CD14-positive monocyte (primary cell): ENCODE data around the gene MIDN. TPM values are rescaled to one million over a fixed set of nuclear protein-coding genes. Genes with fewer than 3 reads are reported as not detected.

Experiments used
- DNase-seq, 3 donors: peaks; one replicate each; pipeline ENCODE4 v3.0.0-alpha.2; 2011 to 2022
- H2AFZ ChIP-seq: 2 replicates; pipeline ENCODE4 v1.6.0; 2012; ENCODE audit warnings: mild to moderate bottlenecking, low read depth, low read length, inconsistent platforms; ENCODE audit not compliant: insufficient read depth, poor library complexity, severe bottlenecking
- H3K27ac ChIP-seq, 2 donors: 1 replicate in 1 of 2; 2 replicates in 1 of 2; pipeline ENCODE4 v1.5.1; 2012 to 2013; ENCODE audit warnings: low read length in 2 of 2, control low read depth in 1 of 2, inconsistent platforms in 1 of 2, low read depth in 1 of 2, mild to moderate bottlenecking in 1 of 2
- H3K27me3 ChIP-seq, 2 donors: one replicate each; pipeline versions ENCODE4 v1.6.0 to v1.6.1; 2011 to 2013; ENCODE audit warnings: low read length in 2 of 2; ENCODE audit not compliant: control insufficient read depth in 2 of 2, insufficient read depth in 2 of 2
- H3K36me3 ChIP-seq, 2 donors: replicated peaks in 1 of 2; 1 replicate in 1 of 2; 2 replicates in 1 of 2; pipeline versions ENCODE4 v1.5.1 to v1.6.1; 2012 to 2013; ENCODE audit warnings: low read length in 2 of 2, control low read depth in 1 of 2, inconsistent platforms in 1 of 2, mild to moderate bottlenecking in 1 of 2; ENCODE audit not compliant: insufficient read depth in 2 of 2, control insufficient read depth in 1 of 2
- H3K4me1 ChIP-seq, 2 donors: 1 replicate in 1 of 2; 2 replicates in 1 of 2; pipeline versions ENCODE4 v1.5.1 to v1.6.1; 2012 to 2013; ENCODE audit warnings: low read length in 2 of 2, control low read depth in 1 of 2, inconsistent platforms in 1 of 2, mild to moderate bottlenecking in 1 of 2, moderate library complexity in 1 of 2; ENCODE audit not compliant: insufficient read depth in 2 of 2, control insufficient read depth in 1 of 2
- H3K4me2 ChIP-seq: replicated peaks from 2 replicates; pipeline ENCODE3; 2012; ENCODE audit warnings: low read length, moderate library complexity, mild to moderate bottlenecking; ENCODE audit not compliant: poor library complexity, severe bottlenecking; ENCODE audit errors: extremely low read depth
- H3K4me3 ChIP-seq, 3 experiments: fragments of 200-600 bp in 1 of 3; sonication (generic) in 1 of 3; replicated peaks in 1 of 3; 1 replicate in 2 of 3; 2 replicates in 1 of 3; pipeline ENCODE4 v1.5.1; 2011 to 2013; ENCODE audit warnings: low read length in 3 of 3, mild to moderate bottlenecking in 3 of 3, control low read depth in 2 of 3, low read depth in 2 of 3, inconsistent platforms in 1 of 3, moderate library complexity in 1 of 3
- H3K79me2 ChIP-seq: 2 replicates; pipeline ENCODE4 v1.6.0; 2012; ENCODE audit warnings: mild to moderate bottlenecking, control low read depth, inconsistent platforms, low read length, moderate library complexity; ENCODE audit not compliant: insufficient read depth
- H3K9ac ChIP-seq: 2 replicates; pipeline ENCODE4 v1.6.0; 2017; ENCODE audit warnings: low read length, mild to moderate bottlenecking; ENCODE audit not compliant: insufficient read depth, poor library complexity, severe bottlenecking
- H3K9me3 ChIP-seq, 2 donors: replicated peaks in 1 of 2; 1 replicate in 1 of 2; 2 replicates in 1 of 2; pipeline versions ENCODE4 v1.5.1 to v1.6.1; 2012 to 2013; ENCODE audit warnings: low read length in 2 of 2, control low read depth in 1 of 2; ENCODE audit not compliant: control insufficient read depth in 1 of 2, insufficient read depth in 1 of 2
- H4K20me1 ChIP-seq: 2 replicates; pipeline ENCODE4 v1.6.0; 2012; ENCODE audit warnings: mild to moderate bottlenecking, low read length, control low read depth, moderate library complexity; ENCODE audit not compliant: insufficient read depth
- H3K27ac Mint-ChIP-seq, 7 donors: one replicate each; pipeline ENCODE4 v1.8.0; 2020; ENCODE audit warnings: mild to moderate bottlenecking in 7 of 7, mixed read lengths in 7 of 7, moderate library complexity in 6 of 7, inconsistent platforms in 2 of 7
- H3K27me3 Mint-ChIP-seq, 3 donors: one replicate each; pipeline ENCODE4 v1.8.0; 2021 to 2022; ENCODE audit warnings: low read depth in 3 of 3, mild to moderate bottlenecking in 3 of 3, mixed read lengths in 3 of 3, moderate library complexity in 3 of 3, inconsistent platforms in 1 of 3
- H3K36me3 Mint-ChIP-seq, 2 donors: one replicate each; pipeline ENCODE4 v1.8.0; 2020; ENCODE audit warnings: mixed read lengths in 2 of 2, inconsistent platforms in 1 of 2, mild to moderate bottlenecking in 1 of 2
- H3K4me1 Mint-ChIP-seq: one replicate; pipeline ENCODE4 v1.8.0; 2020; ENCODE audit warnings: mild to moderate bottlenecking, mixed read lengths
- H3K4me3 Mint-ChIP-seq, 2 donors: one replicate each; pipeline ENCODE4 v1.8.0; 2020; ENCODE audit warnings: mild to moderate bottlenecking in 2 of 2, mixed read lengths in 2 of 2, moderate library complexity in 1 of 2
- H3K9me3 Mint-ChIP-seq, 7 donors: one replicate each; pipeline ENCODE4 v1.8.0; 2020 to 2022; ENCODE audit warnings: mixed read lengths in 7 of 7, mild to moderate bottlenecking in 6 of 7, moderate library complexity in 6 of 7, inconsistent platforms in 2 of 7
- WGBS: methylation state at CpG from one replicate; pipeline ENCODE4 v1.1.5; 2013; ENCODE audit warnings: missing lambda C conversion rate; ENCODE audit not compliant: insufficient coverage; 5-methylcytosine and 5-hydroxymethylcytosine counted together
- intact Hi-C, 2 donors: fragments of 100-400 bp; cut with micrococcal nuclease; formaldehyde crosslinking; loops; one replicate each; pipeline versions ENCODE4 v1.15.0 to v1.15.1; 2023
- polyA plus RNA-seq, 3 donors: library from polyadenylated mRNA; depleted of rRNA in 1 of 3; unstranded in 2 of 3; stranded (reverse) in 1 of 3; fragments of 300-500 nt in 2 of 3; fragments of >200 nt in 1 of 3; fragmentation: Illumina TruSeq in 2 of 3; gene quantifications; 1 replicate in 2 of 3; 2 replicates in 1 of 3; pipeline ENCODE4 v1.2.3, GENCODE V29; 2012 to 2021
- TF ChIP-seq, protein P1 (sequence below): fragments of 200-600 bp; IDR thresholded peaks from one replicate; pipeline ENCODE4 v1.8.0; 2022; ENCODE audit warnings: antibody characterized with exemption, mild to moderate bottlenecking

MIDN gene
- polyA plus RNA-seq, 3 donors = 5.6 to 301 (median 11.0) TPM

- Mint-ChIP-seq H3K9me3 (peaks cover 0 to 6% (median 1%) of the 10 kb centered on the region in 7 donors), H3K4me3 (no peak overlapping the region), H3K27ac (peak overlapping the region in 1 of 7 donors; percentile 28), H3K27me3 (peaks cover 14 to 33% (median 24%) of the 10 kb centered on the region in 3 donors), H3K4me1 (peaks cover 8% of the 10 kb centered on the region), H3K36me3 (peaks cover under 1 to 2% of the 10 kb centered on the region in 2 donors)
- Histone ChIP-seq H3K36me3 (peaks cover 0 to 1% of the 10 kb centered on the region in 2 donors), H3K27me3 (peaks cover 11 to 24% of the 10 kb centered on the region in 2 donors), H3K4me3 (no peak overlapping the region), H3K4me2 (no peak overlapping the region), H2AFZ (no peak overlapping the region), H4K20me1 (peaks cover 1% of the 10 kb centered on the region), H3K9ac (no peak overlapping the region), H3K4me1 (peaks cover 9 to 12% of the 10 kb centered on the region in 2 donors), H3K27ac (no peak overlapping the region), H3K9me3 (no peaks in the 10 kb centered on the region), H3K79me2 (no peaks in the 10 kb centered on the region)
- intact Hi-C loops = no loop called here
- TF ChIP-seq, protein P1, sequence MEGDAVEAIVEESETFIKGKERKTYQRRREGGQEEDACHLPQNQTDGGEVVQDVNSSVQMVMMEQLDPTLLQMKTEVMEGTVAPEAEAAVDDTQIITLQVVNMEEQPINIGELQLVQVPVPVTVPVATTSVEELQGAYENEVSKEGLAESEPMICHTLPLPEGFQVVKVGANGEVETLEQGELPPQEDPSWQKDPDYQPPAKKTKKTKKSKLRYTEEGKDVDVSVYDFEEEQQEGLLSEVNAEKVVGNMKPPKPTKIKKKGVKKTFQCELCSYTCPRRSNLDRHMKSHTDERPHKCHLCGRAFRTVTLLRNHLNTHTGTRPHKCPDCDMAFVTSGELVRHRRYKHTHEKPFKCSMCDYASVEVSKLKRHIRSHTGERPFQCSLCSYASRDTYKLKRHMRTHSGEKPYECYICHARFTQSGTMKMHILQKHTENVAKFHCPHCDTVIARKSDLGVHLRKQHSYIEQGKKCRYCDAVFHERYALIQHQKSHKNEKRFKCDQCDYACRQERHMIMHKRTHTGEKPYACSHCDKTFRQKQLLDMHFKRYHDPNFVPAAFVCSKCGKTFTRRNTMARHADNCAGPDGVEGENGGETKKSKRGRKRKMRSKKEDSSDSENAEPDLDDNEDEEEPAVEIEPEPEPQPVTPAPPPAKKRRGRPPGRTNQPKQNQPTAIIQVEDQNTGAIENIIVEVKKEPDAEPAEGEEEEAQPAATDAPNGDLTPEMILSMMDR = no peak
- WGBS = 93% methylated on average over 24 of the region's 24 CpGs
- no peak for DNase-seq
These were observed 15.2 kb upstream of the MIDN start for GRCh38 chr19:1233115-1233667.

- H3K27ac ChIP-seq = no peak overlapping the region
- no peak overlapping the region for H3K27ac Mint-ChIP-seq
- no peak overlapping the region for H2AFZ ChIP-seq
- WGBS = 98% methylated on average over 41 of the region's 45 CpGs
- intact Hi-C loops = no loop called here
- no peak overlapping the region for H3K4me3 Mint-ChIP-seq
- H3K79me2 ChIP-seq = no peaks in the 10 kb centered on the region
- H3K4me2 ChIP-seq = no peak overlapping the region
- peaks cover 25 to 44% (median 35%) of the 10 kb centered on the region in 3 donors for H3K27me3 Mint-ChIP-seq
- H3K9me3 Mint-ChIP-seq = peaks cover 0 to 12% (median 2%) of the 10 kb centered on the region in 7 donors
- H3K4me3 ChIP-seq = no peak overlapping the region
- H3K9ac ChIP-seq = no peak overlapping the region
- H4K20me1 ChIP-seq = peaks cover 8% of the 10 kb centered on the region
- H3K36me3 ChIP-seq = no peaks in the 10 kb centered on the region
- DNase-seq = no peak
- peaks cover 11 to 35% of the 10 kb centered on the region in 2 donors for H3K27me3 ChIP-seq
- TF ChIP-seq, protein P1 = no peak
- peaks cover 0 to 8% of the 10 kb centered on the region in 2 donors for H3K36me3 Mint-ChIP-seq
- peaks cover 17% of the 10 kb centered on the region for H3K4me1 Mint-ChIP-seq
- peaks cover 9 to 16% of the 10 kb centered on the region in 2 donors for H3K4me1 ChIP-seq
- H3K9me3 ChIP-seq = no peaks in the 10 kb centered on the region
These were observed 14.1 kb upstream of the MIDN start for GRCh38 chr19:1234051-1234954.
